Kidney tubule cell (primary cell): Measurements from ENCODE around the gene DOCK3.
"Not testable (repeated sequence)": the region's sequence is repeated elsewhere in the genome, so short reads cannot be mapped to it uniquely, and the experiment has no call there.

Source experiments
- DNase-seq: peaks from one replicate; pipeline ENCODE4 v3.0.0-alpha.2; 2018; ENCODE audit warnings: low spot score

Gene DOCK3

DNA sequence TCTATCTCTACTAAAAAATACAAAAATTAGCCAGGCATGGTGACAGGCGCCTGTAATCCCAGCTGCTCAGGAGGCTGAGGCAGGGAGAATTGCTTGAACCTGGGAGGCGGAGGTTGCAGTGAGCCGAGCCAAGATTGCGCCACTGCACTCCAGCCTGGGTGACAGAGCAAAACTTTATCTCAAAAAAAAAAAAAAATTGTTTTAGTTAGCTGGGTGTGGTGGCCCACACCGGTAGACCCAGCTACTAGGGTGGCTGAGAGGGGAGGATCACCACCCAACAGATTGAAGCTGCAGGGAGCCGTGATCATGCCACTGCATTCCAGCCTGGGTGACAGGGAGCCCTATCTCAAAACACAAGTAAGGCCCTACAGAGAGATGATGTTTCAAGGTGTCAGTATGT lies 712.6 kb downstream of the DOCK3 start:
- not testable (repeated sequence) for DNase-seq

- DNase-seq, result peak; percentile 68
These were observed 713.7 kb downstream of the DOCK3 start for GRCh38 chr3:51388286-51389029.

GRCh38 chr3:51389423-51390183 lies 714.9 kb downstream of the DOCK3 start:
- peak; percentile 54 for DNase-seq

GRCh38 chr3:51390246-51391074 lies 715.7 kb downstream of the DOCK3 start:
- no peak for DNase-seq

DNA sequence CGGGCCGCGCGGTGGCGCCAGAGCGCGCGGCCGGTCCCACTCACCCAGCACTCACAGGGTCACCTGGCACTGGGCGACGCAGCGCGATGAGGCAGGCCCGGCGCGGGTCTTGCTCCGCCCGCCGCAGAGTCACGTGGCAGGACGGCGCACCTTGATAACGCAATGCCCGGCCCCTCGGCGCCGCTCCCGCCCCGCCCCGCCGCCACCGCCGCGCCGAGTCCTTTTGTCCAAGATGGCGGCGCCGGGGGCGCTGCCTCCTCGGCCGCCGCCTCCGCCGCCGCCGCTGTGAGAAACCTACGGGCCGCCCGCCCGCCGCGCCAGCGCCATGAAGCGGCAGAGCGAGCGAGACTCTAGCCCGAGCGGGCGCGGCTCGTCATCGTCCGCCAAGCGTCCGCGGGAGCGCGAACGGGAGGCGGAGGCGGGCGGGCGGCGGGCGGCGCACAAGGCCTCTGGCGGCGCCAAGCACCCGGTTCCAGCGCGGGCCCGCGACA lies 716.4 kb downstream of the DOCK3 start, which contains the start of gene RBM15B:
RBM15B (plus strand) TSS at position 211 of the 491 bp plus-strand sequence; CDS start at position 326, 115 bp downstream.
- peak; percentile 97 for DNase-seq

DNA sequence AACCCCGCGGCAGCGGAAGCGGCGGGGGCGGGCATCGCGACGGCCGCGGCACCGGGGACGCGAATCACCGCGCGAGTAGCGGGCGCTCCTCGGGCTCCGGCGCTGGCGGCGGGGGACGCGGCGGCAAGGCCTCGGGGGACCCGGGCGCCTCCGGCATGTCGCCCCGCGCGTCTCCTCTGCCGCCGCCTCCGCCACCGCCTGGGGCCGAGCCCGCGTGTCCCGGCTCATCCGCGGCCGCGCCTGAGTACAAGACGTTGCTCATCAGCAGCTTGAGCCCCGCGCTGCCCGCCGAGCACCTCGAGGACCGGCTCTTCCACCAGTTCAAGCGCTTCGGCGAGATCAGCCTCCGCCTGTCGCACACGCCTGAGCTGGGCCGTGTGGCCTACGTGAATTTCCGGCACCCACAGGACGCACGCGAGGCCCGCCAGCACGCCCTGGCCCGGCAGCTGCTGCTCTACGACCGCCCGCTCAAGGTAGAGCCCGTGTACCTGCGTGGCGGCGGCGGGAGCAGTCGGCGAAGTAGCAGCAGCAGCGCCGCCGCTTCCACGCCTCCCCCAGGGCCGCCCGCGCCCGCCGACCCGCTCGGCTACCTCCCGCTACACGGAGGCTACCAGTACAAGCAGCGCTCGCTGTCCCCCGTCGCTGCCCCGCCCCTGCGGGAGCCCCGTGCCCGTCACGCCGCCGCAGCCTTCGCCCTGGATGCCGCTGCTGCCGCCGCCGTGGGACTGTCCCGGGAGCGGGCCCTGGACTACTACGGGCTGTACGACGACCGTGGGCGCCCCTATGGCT lies 717.0 kb downstream of the DOCK3 start:
- peak; percentile 46 for DNase-seq

DNA sequence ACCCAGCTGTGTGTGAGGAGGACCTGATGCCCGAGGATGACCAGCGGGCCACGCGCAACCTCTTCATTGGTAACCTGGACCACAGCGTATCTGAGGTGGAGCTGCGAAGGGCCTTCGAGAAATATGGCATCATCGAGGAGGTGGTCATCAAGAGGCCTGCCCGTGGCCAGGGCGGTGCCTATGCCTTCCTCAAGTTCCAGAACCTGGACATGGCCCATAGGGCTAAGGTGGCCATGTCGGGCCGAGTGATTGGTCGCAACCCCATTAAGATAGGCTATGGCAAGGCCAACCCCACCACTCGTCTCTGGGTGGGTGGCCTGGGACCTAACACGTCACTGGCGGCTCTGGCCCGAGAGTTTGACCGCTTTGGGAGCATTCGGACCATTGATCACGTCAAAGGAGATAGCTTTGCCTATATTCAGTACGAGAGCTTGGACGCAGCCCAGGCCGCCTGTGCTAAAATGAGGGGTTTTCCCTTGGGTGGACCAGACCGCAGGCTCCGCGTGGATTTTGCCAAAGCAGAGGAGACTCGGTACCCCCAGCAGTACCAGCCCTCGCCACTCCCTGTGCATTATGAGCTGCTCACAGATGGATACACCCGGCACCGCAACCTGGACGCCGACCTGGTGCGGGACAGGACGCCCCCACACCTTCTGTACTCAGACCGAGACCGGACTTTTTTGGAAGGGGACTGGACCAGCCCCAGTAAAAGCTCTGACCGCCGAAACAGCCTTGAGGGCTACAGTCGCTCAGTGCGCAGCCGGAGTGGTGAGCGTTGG lies 717.8 kb downstream of the DOCK3 start:
- no peak for DNase-seq

DNA sequence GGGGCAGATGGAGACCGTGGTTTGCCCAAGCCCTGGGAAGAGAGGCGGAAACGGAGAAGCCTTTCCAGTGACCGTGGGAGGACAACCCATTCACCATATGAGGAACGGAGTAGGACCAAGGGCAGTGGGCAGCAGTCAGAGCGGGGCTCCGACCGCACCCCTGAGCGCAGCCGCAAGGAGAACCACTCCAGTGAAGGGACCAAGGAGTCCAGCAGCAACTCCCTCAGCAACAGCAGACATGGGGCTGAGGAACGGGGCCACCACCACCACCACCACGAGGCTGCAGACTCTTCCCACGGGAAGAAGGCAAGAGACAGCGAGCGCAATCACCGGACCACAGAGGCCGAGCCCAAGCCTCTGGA lies 718.4 kb downstream of the DOCK3 start:
- DNase-seq, result no peak

DNA sequence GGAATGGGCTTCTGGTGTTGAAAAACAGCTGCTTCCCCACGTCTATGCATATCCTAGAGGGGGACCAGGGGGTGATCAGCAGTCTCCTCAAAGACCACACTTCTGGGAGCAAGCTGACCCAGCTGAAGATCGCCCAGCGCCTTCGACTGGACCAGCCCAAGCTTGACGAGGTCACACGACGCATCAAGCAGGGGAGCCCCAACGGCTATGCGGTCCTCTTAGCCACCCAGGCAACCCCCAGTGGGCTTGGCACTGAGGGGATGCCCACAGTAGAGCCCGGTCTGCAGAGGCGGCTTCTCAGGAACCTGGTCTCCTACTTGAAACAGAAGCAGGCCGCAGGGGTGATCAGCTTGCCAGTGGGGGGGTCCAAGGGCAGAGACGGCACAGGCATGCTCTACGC lies 718.8 kb downstream of the DOCK3 start:
- DNase-seq, result no peak

DNA sequence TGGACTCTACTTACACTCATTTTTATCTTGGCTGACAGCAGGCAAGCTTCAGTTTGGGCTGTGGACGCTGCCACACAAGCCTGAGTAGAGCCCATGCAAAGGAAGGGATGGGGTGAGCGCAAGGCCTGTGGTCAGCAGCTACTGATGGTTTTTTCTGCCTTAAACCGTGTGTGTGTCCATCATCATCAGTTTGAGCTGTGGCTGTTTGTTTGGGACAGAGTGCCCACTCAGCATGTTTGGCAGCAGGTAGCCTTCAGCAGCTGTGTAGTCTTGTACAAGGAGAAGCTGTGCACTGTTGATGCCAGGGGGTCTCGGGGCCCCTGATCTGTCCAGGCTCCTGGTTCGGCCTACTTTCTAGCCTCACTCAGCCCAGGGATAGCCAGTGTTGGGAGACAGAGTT lies 719.8 kb downstream of the DOCK3 start:
- DNase-seq, result no peak

- no peak for DNase-seq
These were observed 720.9 kb downstream of the DOCK3 start for GRCh38 chr3:51395493-51396213.

DNA sequence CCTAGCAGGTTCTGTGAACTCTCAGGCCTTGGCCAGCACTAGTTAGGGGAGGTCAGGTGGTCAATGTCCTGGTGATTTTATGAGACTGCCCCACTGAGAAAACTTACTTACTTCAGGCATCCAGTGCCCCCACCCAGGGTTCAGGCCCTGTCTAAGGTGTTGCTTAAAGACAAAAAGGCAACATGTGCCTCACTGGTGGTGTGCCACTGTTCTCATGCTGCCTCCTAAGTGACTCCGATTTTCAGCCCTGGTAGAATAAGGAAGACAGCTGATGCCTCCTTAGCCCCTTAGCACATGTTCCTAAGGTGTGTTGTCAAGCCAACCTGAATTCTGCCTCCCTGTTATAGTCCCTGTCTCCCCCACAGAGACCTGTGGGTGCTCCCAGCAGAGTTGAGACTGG lies 721.7 kb downstream of the DOCK3 start:
- DNase-seq, result no peak

- no peak for DNase-seq
These were observed 722.7 kb downstream of the DOCK3 start for GRCh38 chr3:51397392-51397791.

DNA sequence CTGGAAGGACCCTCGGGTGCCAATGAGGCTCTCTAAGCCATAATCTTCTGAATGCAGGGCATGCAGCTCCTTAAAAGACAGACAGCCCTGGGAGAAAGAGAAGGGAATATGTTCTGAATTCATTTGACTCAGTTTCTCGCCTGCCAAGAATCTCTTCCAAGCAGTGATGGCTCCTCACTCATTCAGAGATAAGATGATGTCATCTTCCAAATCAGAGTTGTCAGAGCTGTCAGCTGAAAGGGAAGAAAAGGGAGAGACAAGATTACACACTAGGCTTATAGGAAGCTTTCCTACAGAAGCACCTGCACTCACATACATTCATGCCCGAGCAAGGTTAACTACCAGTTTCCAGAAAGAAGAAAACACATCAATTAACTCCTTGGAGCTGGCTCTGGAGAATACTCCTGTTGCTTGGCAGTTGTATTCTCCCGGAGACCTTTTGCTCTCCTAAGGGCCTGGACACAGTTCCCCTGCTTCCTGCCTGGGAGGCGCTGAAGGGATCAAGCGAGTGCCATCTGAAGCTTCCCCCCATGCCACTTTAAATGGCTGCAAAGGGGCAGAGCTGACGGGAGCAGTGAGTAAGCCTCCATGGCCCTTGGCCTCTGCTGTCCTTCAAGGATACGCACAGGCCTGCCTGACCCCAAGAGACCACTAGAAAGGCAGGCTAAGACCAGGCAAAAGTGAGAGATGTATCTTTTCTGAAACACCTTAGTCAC lies 724.0 kb downstream of the DOCK3 start:
- DNase-seq, result no peak

DNA sequence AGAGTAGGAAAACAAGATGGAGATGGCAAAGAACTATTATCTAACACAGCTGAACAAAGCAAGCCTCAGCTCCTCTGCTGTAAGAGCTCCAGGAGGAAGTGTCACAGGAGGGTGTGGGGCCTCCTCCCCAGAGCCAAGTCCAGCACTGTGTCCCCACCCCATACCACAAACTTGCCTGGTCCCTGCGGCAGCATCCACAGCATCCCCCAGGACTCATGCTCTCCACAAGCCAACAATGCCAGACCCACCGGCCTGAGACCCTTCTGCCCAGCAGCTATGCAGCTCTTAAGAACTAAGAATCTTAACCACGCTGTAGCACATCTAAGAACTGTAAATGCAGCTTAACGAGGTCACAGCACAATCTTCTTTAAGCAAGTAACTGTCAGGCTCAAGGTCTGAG lies 725.4 kb downstream of the DOCK3 start:
- DNase-seq, result no peak

GRCh38 chr3:51401735-51402134 lies 727.0 kb downstream of the DOCK3 start:
- no peak for DNase-seq

DNA sequence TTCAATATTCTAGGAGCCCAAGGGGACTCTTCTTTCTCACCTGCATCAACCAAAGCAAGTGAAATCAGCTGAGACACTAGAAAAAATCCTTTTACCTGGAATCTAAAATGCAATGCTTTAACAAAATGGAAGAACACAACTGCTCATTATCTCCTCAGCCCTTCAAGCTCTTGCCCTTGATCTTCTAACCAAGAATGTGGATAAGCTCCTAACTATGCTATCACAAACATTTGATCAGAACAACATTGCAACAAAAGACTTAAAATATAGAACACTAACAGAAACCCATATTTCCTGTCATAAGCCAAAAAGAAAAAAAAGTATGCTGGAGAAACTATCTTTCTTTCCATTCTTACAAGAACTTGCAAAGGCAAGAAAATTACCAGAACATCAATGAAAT lies 728.9 kb downstream of the DOCK3 start:
- DNase-seq, result no peak

GRCh38 chr3:51408021-51408420 lies 733.3 kb downstream of the DOCK3 start:
- no peak for DNase-seq

DNA sequence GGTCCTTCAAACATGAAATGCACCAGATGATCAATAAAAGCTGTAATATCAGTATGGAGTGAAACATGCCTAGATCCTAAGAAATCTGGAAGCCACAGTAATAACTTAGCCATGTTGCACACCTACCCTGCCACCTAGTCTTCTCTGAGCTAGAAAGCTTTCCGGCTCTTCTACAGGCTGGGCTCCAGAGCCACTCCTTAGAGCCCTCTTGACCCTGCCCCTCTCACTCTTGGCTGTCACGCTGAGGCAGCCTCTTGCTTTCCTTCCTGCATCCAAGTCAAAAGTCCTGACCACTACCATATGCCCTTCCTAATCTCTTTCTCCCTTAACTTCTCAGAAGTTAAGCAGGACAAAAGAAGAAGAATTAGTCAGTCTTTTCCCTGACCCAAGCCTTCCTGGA lies 734.1 kb downstream of the DOCK3 start:
- DNase-seq, result no peak

- no peak for DNase-seq
These were observed 747.5 kb downstream of the DOCK3 start for GRCh38 chr3:51422211-51422610.
